ENCODE data around the gene NRXN3. TPM values are rescaled to one million over a fixed set of nuclear protein-coding genes. Genes with fewer than 3 reads are reported as not detected.

Gene NRXN3
- total and polyA plus RNA-seq, 11 donors, result 0.19 to 2.2 (median 1.1) TPM

DNA sequence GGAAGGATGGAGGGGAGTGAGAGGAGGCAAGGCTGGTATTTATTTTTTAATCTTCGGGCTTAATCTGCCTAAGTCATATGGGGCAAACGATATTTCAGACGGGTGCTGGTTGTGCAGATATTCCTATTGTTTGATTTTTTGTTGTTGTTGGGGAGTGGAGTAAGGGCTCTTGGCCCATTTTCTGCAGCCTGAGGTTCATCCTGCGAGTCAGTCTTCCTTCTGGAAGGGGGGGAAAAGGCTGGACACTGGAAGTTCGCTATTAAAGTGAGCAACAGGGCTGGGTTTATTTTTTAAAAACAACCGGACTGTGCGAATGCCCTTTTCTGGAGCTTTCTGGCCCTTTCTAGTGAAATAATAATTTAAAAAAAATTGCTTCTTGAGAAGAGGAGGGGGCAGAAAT is 2.3 kb downstream of the NRXN3 start:
- Histone ChIP-seq H3K36me3 (no peaks in the 10 kb centered on the region), H3K27me3 (peaks cover 0 to 20% (median 2%) of the 10 kb centered on the region in 9 donors), H3K27ac (no peak overlapping the region), H3K4me3 (no peak overlapping the region), H3K9me3 (no peaks in the 10 kb centered on the region), H3K4me1 (no peaks in the 10 kb centered on the region)
- intact Hi-C loops (cut with DNase I), result no loop called here
- DNase-seq, result no peak
- ATAC-seq, result no peak
- TF ChIP-seq POLR2A (IDR thresholded peaks at IDR 0.05), result no peak
- 81 to 87% (median 87%) methylated on average over 7 of the region's 7 CpGs for WGBS, 4 donors

DNA sequence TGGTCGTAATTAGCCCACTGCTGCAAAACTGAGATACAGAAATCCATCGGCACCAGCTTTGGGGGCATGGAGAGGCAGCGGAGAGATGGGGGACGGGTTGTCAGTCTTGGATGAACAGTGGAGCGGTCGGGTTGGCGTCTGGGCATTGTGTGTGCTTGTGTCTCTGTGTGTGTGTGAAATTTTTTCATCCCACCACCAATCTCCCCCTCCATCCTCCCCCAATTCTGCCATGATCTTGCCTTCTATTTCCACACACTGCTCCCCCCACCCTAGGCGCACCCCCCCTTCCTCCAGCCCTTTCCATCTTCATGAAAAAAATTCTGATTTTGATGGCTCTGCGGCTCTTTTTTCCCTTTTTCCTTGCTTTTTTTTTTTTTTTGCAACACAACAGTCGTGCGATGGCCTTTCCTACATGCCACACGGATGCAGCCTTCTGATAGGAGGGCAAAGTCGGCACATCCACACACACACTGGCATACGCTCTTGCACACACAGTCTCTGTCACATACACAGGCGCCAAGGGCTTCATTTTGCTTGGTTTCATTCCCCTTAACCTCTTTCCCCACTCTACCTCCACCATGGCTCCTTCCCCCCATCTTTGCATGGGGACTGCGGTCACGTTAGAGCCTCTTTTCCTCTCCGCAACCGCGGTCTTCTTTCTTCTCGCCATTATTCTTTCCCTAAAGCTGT is 3.3 kb downstream of the NRXN3 start:
- intact Hi-C loops (cut with DNase I), result no loop called here

DNA sequence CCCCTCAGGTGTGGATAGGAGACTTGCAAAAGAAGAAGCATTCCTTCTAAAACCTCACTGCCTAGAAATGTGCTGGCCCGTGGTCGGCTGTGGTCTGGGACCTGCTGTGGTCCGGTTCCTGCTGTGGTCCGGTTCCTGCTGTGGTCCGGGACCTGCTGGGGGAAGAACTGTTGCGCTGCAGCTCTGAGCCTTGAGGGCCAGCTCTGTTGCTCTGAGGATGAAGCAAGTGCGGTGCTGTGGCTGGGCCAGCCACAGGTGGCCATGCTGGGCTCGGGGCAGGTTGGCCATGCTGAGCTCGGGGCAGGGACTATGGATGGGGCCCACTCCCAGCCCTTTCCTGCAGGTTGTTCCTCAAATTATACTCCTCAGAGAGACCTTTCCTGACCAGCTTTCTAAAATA is 5.2 kb downstream of the NRXN3 start:
- no peak for DNase-seq
- Histone ChIP-seq H3K9me3 (no peaks in the 10 kb centered on the region), H3K4me3 (no peak overlapping the region), H3K36me3 (no peaks in the 10 kb centered on the region), H3K27ac (no peak overlapping the region), H3K27me3 (peaks cover 0 to 7% (median 0%) of the 10 kb centered on the region in 9 donors), H3K4me1 (no peaks in the 10 kb centered on the region)
- TF ChIP-seq POLR2A (IDR thresholded peaks at IDR 0.05), result no peak
- TF ChIP-seq, protein P1, sequence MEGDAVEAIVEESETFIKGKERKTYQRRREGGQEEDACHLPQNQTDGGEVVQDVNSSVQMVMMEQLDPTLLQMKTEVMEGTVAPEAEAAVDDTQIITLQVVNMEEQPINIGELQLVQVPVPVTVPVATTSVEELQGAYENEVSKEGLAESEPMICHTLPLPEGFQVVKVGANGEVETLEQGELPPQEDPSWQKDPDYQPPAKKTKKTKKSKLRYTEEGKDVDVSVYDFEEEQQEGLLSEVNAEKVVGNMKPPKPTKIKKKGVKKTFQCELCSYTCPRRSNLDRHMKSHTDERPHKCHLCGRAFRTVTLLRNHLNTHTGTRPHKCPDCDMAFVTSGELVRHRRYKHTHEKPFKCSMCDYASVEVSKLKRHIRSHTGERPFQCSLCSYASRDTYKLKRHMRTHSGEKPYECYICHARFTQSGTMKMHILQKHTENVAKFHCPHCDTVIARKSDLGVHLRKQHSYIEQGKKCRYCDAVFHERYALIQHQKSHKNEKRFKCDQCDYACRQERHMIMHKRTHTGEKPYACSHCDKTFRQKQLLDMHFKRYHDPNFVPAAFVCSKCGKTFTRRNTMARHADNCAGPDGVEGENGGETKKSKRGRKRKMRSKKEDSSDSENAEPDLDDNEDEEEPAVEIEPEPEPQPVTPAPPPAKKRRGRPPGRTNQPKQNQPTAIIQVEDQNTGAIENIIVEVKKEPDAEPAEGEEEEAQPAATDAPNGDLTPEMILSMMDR (IDR thresholded peaks at IDR 0.05), result no peak
- 77 to 91% (median 90%) methylated on average over 7 to 9 of the region's 9 CpGs for WGBS, 4 donors
- no peak for ATAC-seq
- intact Hi-C loops (cut with DNase I), result no loop called here

More for the DNA sequence above, 3.3 kb downstream of the NRXN3 start:
- WGBS, 4 donors, result 81 to 87% (median 82%) methylated on average over 21 of the region's 21 CpGs
- Histone ChIP-seq H3K4me1 (no peaks in the 10 kb centered on the region), H3K27ac (no peak overlapping the region), H3K27me3 (peaks cover 0 to 18% (median 0%) of the 10 kb centered on the region in 9 donors), H3K36me3 (no peaks in the 10 kb centered on the region), H3K4me3 (no peak overlapping the region), H3K9me3 (no peaks in the 10 kb centered on the region)
- no peak for DNase-seq
- TF ChIP-seq, protein P1 (IDR thresholded peaks at IDR 0.05), result no peak
- TF ChIP-seq POLR2A (IDR thresholded peaks at IDR 0.05), result no peak
- ATAC-seq, result no peak

DNA sequence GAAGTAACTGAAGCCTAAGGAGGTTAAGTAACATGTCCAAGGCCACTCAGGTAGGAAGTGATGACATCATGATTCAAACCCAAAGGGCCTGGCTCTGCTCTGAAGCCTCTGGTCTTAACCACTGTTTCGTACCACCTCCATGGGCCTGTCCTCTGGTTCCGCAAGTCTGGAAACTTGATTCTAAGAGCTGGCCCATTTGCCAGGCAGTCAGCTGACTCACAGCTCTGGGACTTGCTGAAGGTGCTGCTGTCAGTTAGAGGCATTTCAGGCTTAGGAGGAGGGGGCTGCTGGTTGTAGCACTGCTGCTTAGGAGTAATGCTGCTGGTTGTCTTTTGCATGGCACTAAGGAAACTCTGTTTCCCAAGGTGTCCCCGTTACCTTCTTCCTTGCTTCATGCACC is 7.9 kb downstream of the NRXN3 start:
- 83 to 91% (median 88%) methylated on average over 3 of the region's 3 CpGs for WGBS, 4 donors
- H3K36me3 ChIP-seq, result no peaks in the 10 kb centered on the region
- H3K27me3 ChIP-seq, result peaks cover 0 to 5% (median 0%) of the 10 kb centered on the region in 9 donors
- H3K9me3 ChIP-seq, result no peaks in the 10 kb centered on the region
- intact Hi-C loops (cut with DNase I), result no loop called here
- H3K4me3 ChIP-seq, result no peak overlapping the region
- no peak overlapping the region for H3K27ac ChIP-seq
- no peak for TF ChIP-seq POLR2A (IDR thresholded peaks at IDR 0.05)
- TF ChIP-seq, protein P1 (IDR thresholded peaks at IDR 0.05), result no peak
- H3K4me1 ChIP-seq, result no peaks in the 10 kb centered on the region
- DNase-seq, result no peak
- ATAC-seq, result no peak

GRCh38 chr14:78178971-78179370 is 8.8 kb downstream of the NRXN3 start:
- Histone ChIP-seq H3K36me3 (no peaks in the 10 kb centered on the region), H3K4me1 (no peaks in the 10 kb centered on the region), H3K27ac (no peak overlapping the region), H3K27me3 (peaks cover 0 to 5% (median 0%) of the 10 kb centered on the region in 9 donors), H3K4me3 (no peak overlapping the region), H3K9me3 (no peaks in the 10 kb centered on the region)
- intact Hi-C loops (cut with DNase I), result no loop called here
- DNase-seq, result no peak
- ATAC-seq, result no peak
- no peak for TF ChIP-seq POLR2A (IDR thresholded peaks at IDR 0.05)
- TF ChIP-seq, protein P1 (IDR thresholded peaks at IDR 0.05), result no peak
- WGBS, 4 donors, result 56 to 71% (median 70%) methylated on average over 3 of the region's 3 CpGs

Measured in heart left ventricle (tissue), 16 donors.